SK-N-SH treated with all-trans-retinoic acid at 6 μM for 48 hours (cell line): ENCODE results near the gene KLHL3.

Experiments
- ATAC-seq: fragments of 200-7000 bp; cut with Tn5 transposase; 3 replicates; pipeline ENCODE4 v1.9.1; 2020; ENCODE audit warnings: mild to moderate bottlenecking, moderate library complexity
- BACH2 ChIP-seq: fragments of 250-450 bp; sonication (Bioruptor Pico); IDR thresholded peaks from 2 replicates; pipeline ENCODE4 v1.9.0; 2021; ENCODE audit warnings: mild to moderate bottlenecking, borderline replicate concordance
- CREB5 ChIP-seq: fragments of 250-450 bp; sonication (Bioruptor Pico); IDR thresholded peaks from 2 replicates; pipeline ENCODE4 v1.5.1; 2020; ENCODE audit warnings: low read depth, mild to moderate bottlenecking, moderate library complexity
- ESRRG ChIP-seq: fragments of 250-450 bp; sonication (Bioruptor Pico); IDR thresholded peaks from 2 replicates; pipeline ENCODE4 v1.6.1; 2021; ENCODE audit warnings: mild to moderate bottlenecking
- GLIS3 ChIP-seq: fragments of 250-450 bp; sonication (Bioruptor Pico); IDR thresholded peaks from 2 replicates; pipeline ENCODE4 v1.5.0; 2020; ENCODE audit warnings: mild to moderate bottlenecking, moderate library complexity
- ISL1 ChIP-seq: fragments of 250-450 bp; sonication (Bioruptor Pico); IDR thresholded peaks from 2 replicates; pipeline ENCODE4 v2.1.2; 2022; ENCODE audit warnings: mild to moderate bottlenecking, moderate library complexity
- OSR1 ChIP-seq: fragments of 250-450 bp; sonication (Bioruptor Pico); IDR thresholded peaks from 2 replicates; pipeline ENCODE4 v1.8.0; 2022; ENCODE audit warnings: moderate library complexity, mild to moderate bottlenecking, inconsistent platforms
- PPARA ChIP-seq: fragments of 250-450 bp; sonication (Bioruptor Pico); IDR thresholded peaks from 2 replicates; pipeline ENCODE4 v1.5.0; 2020; ENCODE audit warnings: mild to moderate bottlenecking, borderline replicate concordance
- RARB ChIP-seq: fragments of 250-450 bp; sonication (Bioruptor Pico); IDR thresholded peaks from 2 replicates; pipeline ENCODE4 v1.8.0; 2021; ENCODE audit warnings: mild to moderate bottlenecking, moderate library complexity
- SNAI2 ChIP-seq: fragments of 250-450 bp; sonication (Bioruptor Pico); IDR thresholded peaks from 2 replicates; pipeline ENCODE4 v1.5.0; 2020; ENCODE audit warnings: mild to moderate bottlenecking, moderate library complexity
- TCF4 ChIP-seq: fragments of 250-450 bp; sonication (Bioruptor Pico); IDR thresholded peaks from 2 replicates; pipeline ENCODE4 v1.8.0; 2021; ENCODE audit warnings: mild to moderate bottlenecking, moderate library complexity, borderline replicate concordance
- TOX ChIP-seq: fragments of 250-450 bp; sonication (Bioruptor Pico); IDR thresholded peaks from 2 replicates; pipeline ENCODE4 v1.8.0; 2021; ENCODE audit warnings: mild to moderate bottlenecking, moderate library complexity, borderline replicate concordance
- TSHZ2 ChIP-seq: fragments of 250-450 bp; sonication (Bioruptor Pico); IDR thresholded peaks from 2 replicates; pipeline ENCODE4 v1.5.0; 2020; ENCODE audit warnings: mild to moderate bottlenecking, moderate library complexity
- ZC3H10 ChIP-seq: fragments of 250-450 bp; sonication (Bioruptor Pico); IDR thresholded peaks from 2 replicates; pipeline ENCODE4 v1.5.1; 2021; ENCODE audit warnings: mild to moderate bottlenecking, moderate library complexity
- ZFP3 ChIP-seq: fragments of 250-450 bp; sonication (Bioruptor Pico); IDR thresholded peaks from 2 replicates; pipeline ENCODE4 v1.5.0; 2020; ENCODE audit warnings: mild to moderate bottlenecking, moderate library complexity
- ZFP30 ChIP-seq: fragments of 450-650 bp; formaldehyde crosslinking; IDR thresholded peaks from 2 replicates; pipeline ENCODE4 v1.5.0; 2022; ENCODE audit warnings: mild to moderate bottlenecking, moderate library complexity
- ZNF565 ChIP-seq: fragments of 450-650 bp; formaldehyde crosslinking; conservative IDR thresholded peaks from 2 replicates; pipeline ENCODE4 v1.5.0; 2020; ENCODE audit warnings: low read depth, mild to moderate bottlenecking, moderate library complexity
- ZNF70 ChIP-seq: fragments of 450-650 bp; formaldehyde crosslinking; IDR thresholded peaks from 2 replicates; pipeline ENCODE4 v1.5.0; 2020; ENCODE audit warnings: mild to moderate bottlenecking, moderate library complexity
- ZNF8 ChIP-seq: fragments of 450-650 bp; formaldehyde crosslinking; IDR thresholded peaks from 2 replicates; pipeline ENCODE4 v1.5.0; 2020; ENCODE audit warnings: mild to moderate bottlenecking, moderate library complexity

The KLHL3 gene

GRCh38 chr5:137693951-137694721 is 41.8 kb downstream of the KLHL3 start (continued):
- TF ChIP-seq ZFP3 (CRISPR knock-in tag) (no peak), PPARA (CRISPR knock-in tag) (no peak), CREB5 (no peak), TSHZ2 (CRISPR knock-in tag) (no peak), BACH2 (CRISPR knock-in tag) (no peak), ZNF70 (CRISPR knock-in tag) (no peak), TOX (CRISPR knock-in tag) (no peak), ZNF565 (CRISPR knock-in tag) (no peak)

- TF ChIP-seq ESRRG (CRISPR knock-in tag): no peak
- TF ChIP-seq ZFP30 (CRISPR knock-in tag): no peak
- TF ChIP-seq, all 23 proteins: peak for 0
- no peak for ATAC-seq
These were observed 42.5 kb downstream of the KLHL3 start for GRCh38 chr5:137693307-137693950.

- ATAC-seq: no peak
- TF ChIP-seq ESRRG (CRISPR knock-in tag) (no peak), CREB5 (no peak), TCF4 (peak; percentile 39; the same call in 1 of the 2 replicates), ZNF8 (CRISPR knock-in tag) (peak; percentile 63), GLIS3 (CRISPR knock-in tag) (no peak), PPARA (CRISPR knock-in tag) (no peak)
These were observed 46.6 kb downstream of the KLHL3 start for GRCh38 chr5:137689306-137689705.

GRCh38 chr5:137688210-137688840 is 47.6 kb downstream of the KLHL3 start:
- TF ChIP-seq PPARA (CRISPR knock-in tag): no peak
- no peak for TF ChIP-seq ZFP30 (CRISPR knock-in tag)
- no peak for TF ChIP-seq CREB5
- no peak for TF ChIP-seq TSHZ2 (CRISPR knock-in tag)
- no peak for TF ChIP-seq TCF4
- TF ChIP-seq ZNF70 (CRISPR knock-in tag): no peak
- no peak for TF ChIP-seq RARB
- TF ChIP-seq ZC3H10 (CRISPR knock-in tag): no peak
- no peak for TF ChIP-seq SNAI2
- no peak for TF ChIP-seq ESRRG (CRISPR knock-in tag)
- TF ChIP-seq ZNF8 (CRISPR knock-in tag): no peak
- TF ChIP-seq GLIS3 (CRISPR knock-in tag): no peak
- no peak for TF ChIP-seq ISL1
- TF ChIP-seq OSR1 (CRISPR knock-in tag): no peak
- no peak for ATAC-seq
